ENCODE measurements around the gene PEA15.

PEA15 gene, protein sequence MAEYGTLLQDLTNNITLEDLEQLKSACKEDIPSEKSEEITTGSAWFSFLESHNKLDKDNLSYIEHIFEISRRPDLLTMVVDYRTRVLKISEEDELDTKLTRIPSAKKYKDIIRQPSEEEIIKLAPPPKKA

DNA sequence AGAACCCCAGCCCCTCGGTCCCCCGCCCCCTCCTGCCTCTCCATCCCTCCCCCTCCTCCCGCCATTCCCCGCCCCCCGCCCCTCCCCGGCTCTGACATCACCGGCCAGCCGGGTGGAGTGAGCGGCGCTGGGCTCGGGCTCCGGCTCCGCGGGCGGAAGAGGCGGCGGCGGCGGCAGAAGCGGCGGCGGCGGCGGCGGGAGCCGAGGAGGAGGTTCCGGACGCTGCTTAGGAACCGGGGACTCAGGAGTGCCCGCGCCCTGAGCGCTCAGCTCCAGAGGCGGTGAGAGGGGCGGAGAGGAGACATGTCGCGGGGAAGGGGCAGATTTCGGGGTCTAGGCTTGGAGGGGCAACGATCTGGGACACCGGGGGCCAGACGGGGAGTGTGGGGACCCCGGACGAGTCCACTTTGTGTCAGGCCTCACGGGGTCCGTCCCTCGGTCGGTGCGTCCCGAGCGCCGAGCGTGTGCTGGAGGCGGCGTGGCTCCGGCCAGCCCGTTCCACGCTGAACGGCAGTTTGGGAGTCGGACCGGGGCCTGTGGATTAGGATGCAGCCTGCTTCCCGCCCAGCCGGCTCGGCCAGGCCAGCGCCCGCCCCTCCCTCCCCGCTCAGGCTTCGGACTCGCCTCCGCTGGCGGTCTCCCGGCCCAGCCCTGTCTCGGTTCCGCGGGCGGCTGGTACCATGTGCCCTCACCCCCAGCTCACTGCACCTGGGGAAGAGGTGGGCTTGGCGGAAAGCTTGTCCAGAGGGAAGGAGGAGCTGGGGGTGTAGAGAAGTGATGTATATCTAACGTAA, at the start of gene PEA15:
Gene PEA15 (plus strand): TSS at position 143 of the 794 bp plus-strand sequence. CDS start 6,161 bp downstream, outside the sequence.
- Histone ChIP-seq H3K27ac (peak within 1 kb of the TSS; percentile 88), H3K36me3 (peaks cover 42% of the 10 kb centered on the region), H3K9me3 (ENCODE audit: severe bottlenecking) (no peaks in the 10 kb centered on the region), H3K4me3 (ENCODE audit: low read depth, low read length) (peak within 1 kb of the TSS; percentile 82), H3K27me3 (ENCODE audit: insufficient read depth, low read depth, severe bottlenecking) (no peaks in the 10 kb centered on the region)
- peak; percentile 90 for DNase-seq
- TF ChIP-seq CTCF (IDR thresholded peaks at IDR 0.05; ENCODE audit: low read depth, low read length) = no peak

DNA sequence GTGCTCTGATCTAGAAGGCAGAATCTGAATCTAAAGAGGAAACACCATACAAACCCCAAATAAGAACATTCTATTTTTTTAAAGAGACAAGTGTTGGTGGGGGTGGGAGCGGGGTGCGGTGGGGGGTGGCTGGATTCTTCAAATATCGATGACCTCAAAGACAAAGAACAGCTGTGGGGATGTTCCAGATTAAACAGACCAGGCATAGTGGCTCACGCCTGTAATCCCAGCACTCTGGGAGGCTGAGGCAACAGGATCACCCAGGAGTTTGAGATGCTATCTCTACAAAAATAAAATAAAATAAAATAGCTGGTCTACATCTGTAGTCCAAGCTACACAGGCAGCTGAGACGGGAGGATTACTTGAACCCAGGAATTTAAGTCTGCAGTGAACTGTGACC, 48.8 kb upstream of the PEA15 start:
- TF ChIP-seq CTCF (IDR thresholded peaks at IDR 0.05; ENCODE audit: low read depth, low read length) = no peak
- Histone ChIP-seq H3K27me3 (ENCODE audit: insufficient read depth, low read depth, severe bottlenecking) (no peaks in the 10 kb centered on the region), H3K4me3 (ENCODE audit: low read depth, low read length) (no peak overlapping the region), H3K27ac (no peak overlapping the region), H3K9me3 (ENCODE audit: severe bottlenecking) (no peaks in the 10 kb centered on the region), H3K36me3 (no peaks in the 10 kb centered on the region)
- DNase-seq = no peak

DNA sequence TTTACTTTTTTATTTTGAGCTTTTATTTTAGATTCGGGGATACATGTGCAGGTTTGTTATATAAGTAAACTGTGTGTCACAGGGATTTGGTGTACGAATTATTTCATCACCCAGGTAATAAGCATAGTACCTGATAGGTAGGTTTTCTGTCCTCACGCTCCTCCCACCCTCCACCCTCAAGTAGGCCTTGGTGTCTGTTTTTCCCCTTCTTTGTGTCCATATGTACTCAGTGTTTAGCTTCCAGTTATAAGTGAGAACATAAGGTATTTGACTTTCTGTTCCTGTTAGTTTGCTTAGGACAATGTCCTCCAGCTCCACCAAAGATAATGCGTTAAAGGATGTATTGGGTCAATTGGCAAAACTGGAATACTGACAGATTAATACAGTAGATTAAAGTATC, 48.0 kb upstream of the PEA15 start:
- H3K9me3 ChIP-seq (ENCODE audit: severe bottlenecking) = no peaks in the 10 kb centered on the region
- no peak for DNase-seq
- no peak overlapping the region for H3K4me3 ChIP-seq (ENCODE audit: low read depth, low read length)
- H3K27ac ChIP-seq = no peak overlapping the region
- H3K36me3 ChIP-seq = no peaks in the 10 kb centered on the region
- H3K27me3 ChIP-seq (ENCODE audit: insufficient read depth, low read depth, severe bottlenecking) = no peaks in the 10 kb centered on the region
- TF ChIP-seq CTCF (IDR thresholded peaks at IDR 0.05; ENCODE audit: low read depth, low read length) = no peak

- Histone ChIP-seq H3K36me3 (no peaks in the 10 kb centered on the region), H3K27ac (no peak overlapping the region), H3K9me3 (ENCODE audit: severe bottlenecking) (no peaks in the 10 kb centered on the region), H3K4me3 (ENCODE audit: low read depth, low read length) (no peak overlapping the region), H3K27me3 (ENCODE audit: insufficient read depth, low read depth, severe bottlenecking) (no peaks in the 10 kb centered on the region)
- no peak for TF ChIP-seq CTCF (IDR thresholded peaks at IDR 0.05; ENCODE audit: low read depth, low read length)
- DNase-seq = no peak
Observed at GRCh38 chr1:160158031-160158430, 47.2 kb upstream of the PEA15 start.

- Histone ChIP-seq H3K27ac (no peak overlapping the region), H3K4me3 (ENCODE audit: low read depth, low read length) (no peak overlapping the region), H3K36me3 (no peaks in the 10 kb centered on the region), H3K27me3 (ENCODE audit: insufficient read depth, low read depth, severe bottlenecking) (no peaks in the 10 kb centered on the region), H3K9me3 (ENCODE audit: severe bottlenecking) (no peaks in the 10 kb centered on the region)
- no peak for TF ChIP-seq CTCF (IDR thresholded peaks at IDR 0.05; ENCODE audit: low read depth, low read length)
- no peak for DNase-seq
Observed at GRCh38 chr1:160158534-160158933, 46.6 kb upstream of the PEA15 start.

Measured in WERI-Rb-1 (cell line).